Lower lobe of right lung (tissue), 2 donors: Measurements from ENCODE around the gene SLC7A6. TPM values are rescaled to one million over a fixed set of nuclear protein-coding genes. Genes with fewer than 3 reads are reported as not detected.

Experiments used
- ATAC-seq, 2 donors: fragments of 200-7000 bp; cut with Tn5 transposase; one replicate each; pipeline ENCODE4 v1.9.1; 2020 to 2022; ENCODE audit warnings: mild to moderate bottlenecking in 2 of 2, moderate library complexity in 2 of 2
- DNase-seq: peaks from one replicate; pipeline ENCODE4 v3.0.0-alpha.2; 2020
- H3K27ac ChIP-seq: fragments of 200-600 bp; one replicate; pipeline ENCODE4 v1.8.0; 2022
- H3K27me3 ChIP-seq: fragments of 200-600 bp; one replicate; pipeline ENCODE4 v1.8.0; 2022; ENCODE audit warnings: low read depth
- H3K36me3 ChIP-seq: fragments of 200-600 bp; one replicate; pipeline ENCODE4 v1.8.0; 2022; ENCODE audit warnings: mild to moderate bottlenecking
- H3K4me1 ChIP-seq: fragments of 200-600 bp; one replicate; pipeline ENCODE4 v1.8.0; 2022
- H3K4me3 ChIP-seq: fragments of 200-600 bp; one replicate; pipeline ENCODE4 v1.8.0; 2022; ENCODE audit warnings: mild to moderate bottlenecking
- H3K9me3 ChIP-seq: fragments of 200-600 bp; one replicate; pipeline ENCODE4 v1.8.0; 2022
- intact Hi-C: fragments of 100-400 bp; cut with DNase I; formaldehyde crosslinking; loops from one replicate; pipeline ENCODE4 v1.11.0; 2022
- total RNA-seq: library from RNA; stranded (reverse); fragmentation: NEBNext Ultra II Directional; extraction: Animal tissue kit (Norgen Biotek cat#: 25700); gene quantifications from one replicate; pipeline ENCODE4 v1.2.1, GENCODE V29; 2021
- TF ChIP-seq, protein P1 (sequence below): fragments of 200-600 bp; IDR thresholded peaks from one replicate; pipeline ENCODE4 v1.8.0; 2022; ENCODE audit warnings: antibody characterized with exemption, mild to moderate bottlenecking
- donor health status: DM: no; HTN: yes; CAD: no; lungs with severe emphysema.

The SLC7A6 gene
- total RNA-seq, 1 donor from 2014 or later, result 47.1 TPM

DNA sequence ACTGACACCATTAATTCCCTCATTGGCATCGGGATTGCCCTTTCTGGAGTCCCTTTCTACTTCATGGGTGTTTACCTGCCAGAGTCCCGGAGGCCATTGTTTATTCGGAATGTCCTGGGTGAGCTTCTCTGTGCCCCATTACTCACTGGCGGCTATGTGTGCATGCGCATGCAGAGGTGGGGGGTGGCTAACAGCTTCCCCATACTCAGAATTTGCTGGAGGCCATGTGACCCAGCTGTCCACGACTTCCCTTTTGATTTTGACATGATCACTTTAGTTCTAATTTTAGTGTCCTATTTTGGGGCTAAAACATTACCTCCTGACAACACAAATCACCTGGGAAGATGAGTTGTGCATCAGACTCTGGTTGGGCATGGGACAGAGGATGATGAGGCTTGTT is 32.4 kb downstream of the SLC7A6 start:
- no peaks in the 10 kb centered on the region for H3K4me1 ChIP-seq
- no peaks in the 10 kb centered on the region for H3K9me3 ChIP-seq
- DNase-seq (no peak), ATAC-seq (peak in 1 of 2 donors; percentile 58)
- peaks cover 100% of the 10 kb centered on the region for H3K36me3 ChIP-seq
- no peaks in the 10 kb centered on the region for H3K27me3 ChIP-seq
- no peak overlapping the region for H3K27ac ChIP-seq
- intact Hi-C loops, result no loop called here
- H3K4me3 ChIP-seq, result no peak overlapping the region
- TF ChIP-seq, protein P1, sequence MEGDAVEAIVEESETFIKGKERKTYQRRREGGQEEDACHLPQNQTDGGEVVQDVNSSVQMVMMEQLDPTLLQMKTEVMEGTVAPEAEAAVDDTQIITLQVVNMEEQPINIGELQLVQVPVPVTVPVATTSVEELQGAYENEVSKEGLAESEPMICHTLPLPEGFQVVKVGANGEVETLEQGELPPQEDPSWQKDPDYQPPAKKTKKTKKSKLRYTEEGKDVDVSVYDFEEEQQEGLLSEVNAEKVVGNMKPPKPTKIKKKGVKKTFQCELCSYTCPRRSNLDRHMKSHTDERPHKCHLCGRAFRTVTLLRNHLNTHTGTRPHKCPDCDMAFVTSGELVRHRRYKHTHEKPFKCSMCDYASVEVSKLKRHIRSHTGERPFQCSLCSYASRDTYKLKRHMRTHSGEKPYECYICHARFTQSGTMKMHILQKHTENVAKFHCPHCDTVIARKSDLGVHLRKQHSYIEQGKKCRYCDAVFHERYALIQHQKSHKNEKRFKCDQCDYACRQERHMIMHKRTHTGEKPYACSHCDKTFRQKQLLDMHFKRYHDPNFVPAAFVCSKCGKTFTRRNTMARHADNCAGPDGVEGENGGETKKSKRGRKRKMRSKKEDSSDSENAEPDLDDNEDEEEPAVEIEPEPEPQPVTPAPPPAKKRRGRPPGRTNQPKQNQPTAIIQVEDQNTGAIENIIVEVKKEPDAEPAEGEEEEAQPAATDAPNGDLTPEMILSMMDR, result no peak

DNA sequence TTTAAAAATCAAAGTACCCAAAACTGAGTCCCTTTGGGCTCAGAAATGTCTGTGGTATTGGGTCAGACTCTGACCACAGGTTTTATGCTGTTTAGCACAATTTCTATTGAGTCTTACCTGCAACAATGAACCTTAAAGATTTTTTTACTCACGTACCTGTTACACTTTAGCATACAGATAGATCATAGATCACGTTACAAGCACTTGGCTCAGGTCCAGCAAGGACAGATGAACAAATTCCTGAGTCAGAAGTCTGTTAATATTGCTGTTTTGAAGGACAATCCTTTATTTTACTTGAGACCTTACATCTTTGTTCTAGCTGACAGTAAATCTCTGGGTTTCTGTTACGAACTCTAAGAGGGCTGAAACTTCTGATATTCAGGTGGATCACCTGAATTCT is 33.6 kb downstream of the SLC7A6 start:
- TF ChIP-seq, protein P1, result no peak
- Histone ChIP-seq H3K36me3 (peaks cover 100% of the 10 kb centered on the region), H3K4me1 (no peaks in the 10 kb centered on the region), H3K27me3 (no peaks in the 10 kb centered on the region), H3K27ac (no peak overlapping the region), H3K4me3 (no peak overlapping the region), H3K9me3 (no peaks in the 10 kb centered on the region)
- intact Hi-C loops, result no loop called here
- ATAC-seq (no peak), DNase-seq (no peak)

DNA sequence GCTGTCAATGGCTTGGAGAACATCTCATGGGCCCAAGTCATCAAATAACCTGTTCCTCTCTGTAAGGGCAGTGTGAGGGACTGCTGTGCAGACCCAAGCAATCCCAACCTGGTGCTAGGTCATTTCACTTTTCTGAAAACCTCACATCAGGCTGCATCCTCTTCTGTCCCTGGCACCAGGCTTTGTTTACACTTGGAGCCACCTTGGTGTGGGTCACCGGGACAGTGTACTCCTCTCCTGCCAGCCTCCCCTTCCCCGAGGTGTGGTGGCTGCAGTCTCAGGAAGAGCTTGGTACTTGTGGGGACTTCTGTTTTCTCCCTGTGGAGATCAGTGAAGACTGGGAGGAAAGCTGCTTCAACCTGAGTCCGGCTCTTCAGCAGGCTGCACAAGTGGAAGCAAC is 34.0 kb downstream of the SLC7A6 start:
- no peak for DNase-seq
- H3K27ac ChIP-seq, result no peak overlapping the region
- no peaks in the 10 kb centered on the region for H3K9me3 ChIP-seq
- no peak for ATAC-seq
- H3K4me3 ChIP-seq, result no peak overlapping the region
- H3K4me1 ChIP-seq, result no peaks in the 10 kb centered on the region
- H3K27me3 ChIP-seq, result no peaks in the 10 kb centered on the region
- TF ChIP-seq, protein P1, result no peak
- intact Hi-C loops, result no loop called here
- H3K36me3 ChIP-seq, result peaks cover 100% of the 10 kb centered on the region

DNA sequence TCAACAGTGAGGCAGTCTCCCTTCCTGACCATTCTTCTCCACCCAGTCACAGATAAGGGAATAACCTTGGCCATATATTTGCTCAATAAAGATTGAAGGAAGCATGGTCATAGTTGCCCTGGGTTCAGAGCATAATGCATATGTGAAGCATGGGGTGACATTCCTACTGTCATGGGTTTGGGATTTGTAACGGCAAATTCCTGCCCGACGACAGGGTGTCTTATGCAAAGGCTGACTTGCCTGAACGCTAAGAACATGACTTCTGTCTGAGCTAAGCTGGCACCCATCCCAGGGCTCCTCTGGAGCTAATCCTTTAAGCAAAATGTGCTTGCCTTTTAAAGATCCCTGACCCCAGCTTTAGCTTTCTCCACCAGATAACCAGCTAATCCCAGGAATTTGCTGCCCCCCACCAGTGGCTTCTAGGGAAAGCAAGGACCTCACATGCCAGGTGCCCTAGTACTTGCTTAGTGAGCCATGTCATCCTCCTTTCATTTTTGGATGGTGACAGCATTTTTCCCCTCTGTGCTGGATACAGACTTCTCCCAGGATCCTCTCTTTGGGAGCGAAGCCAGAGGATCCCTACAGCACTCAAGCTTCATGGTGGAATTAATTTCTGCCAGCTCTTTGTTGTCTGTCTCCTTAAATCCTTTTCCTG is 34.7 kb downstream of the SLC7A6 start:
- no peak for DNase-seq

DNA sequence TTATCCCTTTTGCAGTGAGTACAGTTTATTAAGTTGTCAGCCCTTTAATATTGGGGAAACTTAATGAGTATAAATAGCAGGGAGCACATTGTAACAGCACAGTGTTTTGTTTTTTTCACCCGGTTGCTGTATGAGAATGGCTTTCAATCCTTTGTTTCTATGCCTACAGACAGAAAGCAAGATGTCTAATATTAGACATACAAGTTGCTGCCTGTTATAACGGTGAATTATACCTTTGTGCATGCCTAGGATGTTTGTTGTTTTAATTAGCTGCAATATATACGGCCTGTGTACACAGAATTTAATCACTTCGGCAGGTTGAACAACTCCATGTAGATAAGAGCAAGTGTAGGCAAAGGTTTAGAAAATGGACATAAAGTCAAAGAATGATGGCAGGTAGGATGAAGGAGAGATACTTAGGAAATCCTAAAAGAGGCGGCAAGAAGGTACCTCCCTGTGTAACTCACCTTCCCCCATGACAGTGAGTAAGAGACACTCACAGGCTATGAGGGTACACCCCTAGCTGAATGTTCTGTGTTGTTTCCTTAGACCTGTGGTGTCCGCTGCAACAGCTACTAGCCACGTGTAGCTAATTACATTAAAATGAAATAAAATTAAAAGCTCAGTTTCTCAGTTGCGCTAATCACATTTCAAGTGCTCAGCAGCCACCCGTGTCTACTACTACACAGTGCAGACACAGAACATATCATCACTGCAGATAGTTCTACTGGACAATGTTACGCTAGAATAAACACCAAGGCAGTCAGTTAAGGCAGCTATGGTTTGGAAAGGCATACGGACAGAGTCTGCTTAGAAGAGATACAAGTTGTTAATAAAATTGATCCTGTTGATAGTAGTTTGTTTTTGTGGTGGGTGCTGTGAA is 35.5 kb downstream of the SLC7A6 start:
- Histone ChIP-seq H3K27me3 (no peaks in the 10 kb centered on the region), H3K36me3 (peaks cover 100% of the 10 kb centered on the region), H3K4me3 (no peak overlapping the region), H3K9me3 (no peaks in the 10 kb centered on the region), H3K4me1 (no peaks in the 10 kb centered on the region), H3K27ac (no peak overlapping the region)
- TF ChIP-seq, protein P1, result no peak
- ATAC-seq (no peak), DNase-seq (no peak)
- intact Hi-C loops, result no loop called here

More for the DNA sequence above, 34.7 kb downstream of the SLC7A6 start:
- no peak overlapping the region for H3K27ac ChIP-seq
- H3K4me1 ChIP-seq, result no peaks in the 10 kb centered on the region
- no peaks in the 10 kb centered on the region for H3K9me3 ChIP-seq
- TF ChIP-seq, protein P1, result no peak
- peaks cover 100% of the 10 kb centered on the region for H3K36me3 ChIP-seq
- no peak overlapping the region for H3K4me3 ChIP-seq
- no peaks in the 10 kb centered on the region for H3K27me3 ChIP-seq
- intact Hi-C loops, result no loop called here
- ATAC-seq, result no peak
